HTR-8/SVneo (cell line): ENCODE data around the gene PRIMA1.

Experiments used
- DNase-seq: peaks from one replicate; pipeline ENCODE4 v3.0.0; 2011; ENCODE audit warnings: low spot score, mixed read lengths; ENCODE audit not compliant: insufficient read length
- FAIRE-seq: peaks from 2 replicates; lab custom pipeline; 2011; peaks lifted over from hg19 to GRCh38; lab: Jason Lieb, UNC

Gene PRIMA1

DNA sequence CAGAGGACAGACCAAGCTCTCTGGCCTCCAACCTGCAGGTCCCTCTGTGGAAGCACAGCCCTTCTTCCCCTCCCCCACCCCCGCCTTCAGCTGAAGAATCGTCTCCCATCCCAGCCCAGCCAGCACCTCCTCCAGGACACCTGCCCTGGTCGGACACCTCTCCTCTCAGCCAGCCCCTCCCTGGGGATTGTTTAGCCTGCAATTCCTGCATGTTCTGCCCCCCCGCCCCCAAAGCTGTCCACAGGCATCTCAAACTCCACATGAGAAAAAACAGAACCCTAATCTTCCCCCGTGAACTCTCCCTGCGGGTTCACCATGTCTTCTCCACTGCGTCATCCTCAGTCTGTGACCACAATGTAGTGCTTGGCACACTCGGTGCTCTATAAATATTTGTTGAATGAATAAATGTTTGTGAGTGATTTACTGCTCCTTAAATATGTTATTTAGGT is 24.1 kb downstream of the PRIMA1 start:
- DNase-seq (peak; percentile 70), FAIRE-seq (peak; percentile 67)

DNA sequence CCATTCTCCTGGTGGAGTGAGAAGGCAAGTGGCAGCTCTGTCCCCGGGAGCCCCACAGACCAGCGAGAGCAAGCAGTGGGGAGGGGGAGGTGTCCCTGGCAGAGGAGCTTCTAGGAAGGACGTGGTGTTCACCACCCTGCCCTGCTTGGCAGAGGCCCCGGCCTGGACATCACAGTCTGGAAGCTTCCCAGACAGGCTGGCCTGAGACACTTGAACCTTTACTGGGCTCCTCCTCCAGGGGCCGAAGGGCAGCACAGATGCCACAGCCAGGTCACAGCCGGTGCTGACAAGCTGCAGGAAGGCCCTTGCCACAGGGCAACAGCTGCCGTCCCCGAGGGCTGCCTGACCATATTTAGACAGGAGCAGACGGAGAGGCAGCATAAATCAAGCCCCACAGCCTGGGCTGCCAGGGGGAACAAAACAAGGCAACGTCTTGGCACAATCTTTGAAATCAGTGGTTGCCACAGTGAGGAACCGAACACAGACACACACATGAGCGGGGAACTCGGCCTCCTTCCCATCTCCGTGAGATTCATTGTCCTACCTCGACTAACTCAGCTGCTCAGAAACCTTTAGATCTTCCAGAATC is 28.5 kb downstream of the PRIMA1 start:
- DNase-seq = peak; percentile 18
- no peak for FAIRE-seq

DNA sequence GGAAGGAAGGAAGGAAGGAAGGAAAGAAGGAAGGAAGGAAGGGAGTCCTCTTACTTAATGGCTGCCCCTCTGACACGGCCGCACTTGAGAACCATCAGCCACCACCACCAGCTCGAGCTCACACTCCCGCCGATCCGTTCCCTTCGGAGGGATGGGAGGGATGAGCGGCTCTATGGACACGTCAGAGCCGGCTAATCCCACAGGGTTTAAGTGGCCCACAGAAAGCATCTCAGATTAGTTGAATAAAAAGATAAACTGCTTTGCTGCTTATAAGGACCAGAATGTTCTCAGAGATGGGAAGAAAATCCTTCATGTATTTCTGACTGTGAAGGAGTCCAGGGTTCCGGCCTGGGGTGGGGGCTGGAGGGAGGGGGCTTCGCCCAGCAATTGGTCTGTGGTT is 31.1 kb downstream of the PRIMA1 start:
- FAIRE-seq (no peak), DNase-seq (no peak)

DNA sequence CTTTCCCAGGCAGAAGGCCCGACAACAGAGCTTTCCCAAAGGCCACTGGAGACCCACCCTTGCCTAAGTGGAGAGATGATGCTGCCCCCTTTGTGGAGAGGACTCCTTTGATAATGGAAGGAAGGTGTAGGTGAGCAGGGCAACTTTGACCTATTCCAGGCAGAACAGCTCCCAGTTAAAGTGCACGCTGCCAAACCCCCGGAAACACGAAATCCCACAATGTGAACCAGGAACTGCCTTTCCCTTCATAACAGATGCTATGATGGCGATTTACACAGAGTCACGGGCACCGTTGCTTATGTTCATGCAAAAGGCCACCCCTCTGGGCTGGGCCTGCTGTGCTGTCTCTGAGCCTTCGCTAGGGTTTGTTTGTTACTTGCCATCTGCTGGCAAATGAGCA is 34.6 kb downstream of the PRIMA1 start:
- no peak for FAIRE-seq

DNA sequence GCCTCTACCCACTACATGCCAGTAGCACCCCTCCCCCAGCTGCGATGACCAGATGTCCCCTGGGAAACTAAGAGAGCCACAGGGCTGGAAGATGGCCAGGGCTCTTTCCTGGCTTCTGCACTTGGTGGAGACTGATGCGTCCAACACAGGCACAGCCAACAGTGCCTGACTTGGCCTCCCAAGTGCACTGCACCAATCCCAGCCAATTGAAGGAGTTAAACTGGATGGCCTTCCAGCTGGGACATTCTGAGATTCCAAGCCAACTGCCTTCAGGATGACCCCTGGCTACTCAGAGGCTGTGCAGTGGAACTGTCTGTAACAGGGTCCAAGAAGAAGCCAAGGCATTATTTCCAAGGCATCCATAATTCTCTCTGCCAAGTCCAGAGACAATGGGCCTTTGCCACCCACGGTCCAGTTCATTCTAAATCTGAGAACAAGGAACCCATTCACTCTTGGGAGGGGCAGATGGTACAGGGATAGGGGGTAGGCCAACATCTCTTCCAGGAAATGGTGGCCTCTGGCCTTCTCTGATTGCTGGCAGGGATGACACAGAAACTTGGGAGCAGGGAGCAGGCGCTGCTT is 35.2 kb downstream of the PRIMA1 start:
- FAIRE-seq (no peak), DNase-seq (no peak)

More for the DNA sequence above, 34.6 kb downstream of the PRIMA1 start:
- DNase-seq = no peak

DNA sequence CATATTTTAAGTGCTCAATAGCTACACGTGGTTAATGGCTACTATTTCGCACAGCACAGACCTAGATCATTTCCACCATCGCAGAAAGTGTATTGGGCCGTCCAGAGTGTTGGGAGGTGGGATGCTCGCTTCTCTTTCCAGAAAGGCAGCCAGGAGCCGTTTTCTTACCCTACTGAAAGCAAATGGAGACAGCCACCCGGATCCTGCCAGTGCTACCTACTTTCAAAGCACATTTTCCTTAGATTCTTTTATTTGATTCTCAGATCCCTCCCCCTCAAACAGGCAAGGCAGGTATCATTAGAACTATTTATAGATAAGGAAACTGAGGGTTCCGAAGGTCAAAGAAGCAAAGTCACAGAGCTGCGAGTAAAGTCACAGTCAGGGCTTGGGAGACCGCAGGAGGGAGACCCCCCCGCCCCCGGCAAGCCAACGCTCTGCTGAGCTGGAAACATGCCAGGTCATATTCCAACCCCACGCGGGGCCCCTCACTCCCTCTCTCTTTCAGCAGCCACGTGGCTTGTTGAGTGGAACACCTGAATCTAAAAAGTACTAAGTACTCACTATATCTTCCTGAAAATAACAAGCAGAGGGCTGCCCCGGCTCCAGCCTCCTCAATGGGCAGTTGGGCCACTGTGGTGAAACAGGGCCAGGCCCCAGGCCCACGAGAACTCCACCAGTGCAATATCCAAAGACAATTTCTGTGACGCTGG is 36.2 kb downstream of the PRIMA1 start:
- DNase-seq (no peak), FAIRE-seq (no peak)

DNA sequence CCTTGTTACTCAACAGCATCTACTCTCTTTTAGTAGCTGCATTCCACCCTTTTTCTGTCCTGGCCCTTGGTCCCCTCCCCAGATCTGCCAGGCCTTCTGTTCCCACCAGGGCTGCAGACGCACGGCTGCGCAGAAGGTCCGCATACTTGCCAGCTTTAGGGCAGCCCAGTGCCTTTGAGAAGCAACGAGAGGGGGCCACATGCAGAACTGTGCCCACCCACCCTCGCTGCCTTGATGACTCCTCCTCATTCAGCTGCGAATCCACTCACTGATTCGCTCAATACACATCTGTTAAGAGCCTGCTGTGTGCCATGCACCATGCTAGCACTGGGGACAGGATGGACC is 39.2 kb downstream of the PRIMA1 start:
- DNase-seq (no peak), FAIRE-seq (no peak)

DNA sequence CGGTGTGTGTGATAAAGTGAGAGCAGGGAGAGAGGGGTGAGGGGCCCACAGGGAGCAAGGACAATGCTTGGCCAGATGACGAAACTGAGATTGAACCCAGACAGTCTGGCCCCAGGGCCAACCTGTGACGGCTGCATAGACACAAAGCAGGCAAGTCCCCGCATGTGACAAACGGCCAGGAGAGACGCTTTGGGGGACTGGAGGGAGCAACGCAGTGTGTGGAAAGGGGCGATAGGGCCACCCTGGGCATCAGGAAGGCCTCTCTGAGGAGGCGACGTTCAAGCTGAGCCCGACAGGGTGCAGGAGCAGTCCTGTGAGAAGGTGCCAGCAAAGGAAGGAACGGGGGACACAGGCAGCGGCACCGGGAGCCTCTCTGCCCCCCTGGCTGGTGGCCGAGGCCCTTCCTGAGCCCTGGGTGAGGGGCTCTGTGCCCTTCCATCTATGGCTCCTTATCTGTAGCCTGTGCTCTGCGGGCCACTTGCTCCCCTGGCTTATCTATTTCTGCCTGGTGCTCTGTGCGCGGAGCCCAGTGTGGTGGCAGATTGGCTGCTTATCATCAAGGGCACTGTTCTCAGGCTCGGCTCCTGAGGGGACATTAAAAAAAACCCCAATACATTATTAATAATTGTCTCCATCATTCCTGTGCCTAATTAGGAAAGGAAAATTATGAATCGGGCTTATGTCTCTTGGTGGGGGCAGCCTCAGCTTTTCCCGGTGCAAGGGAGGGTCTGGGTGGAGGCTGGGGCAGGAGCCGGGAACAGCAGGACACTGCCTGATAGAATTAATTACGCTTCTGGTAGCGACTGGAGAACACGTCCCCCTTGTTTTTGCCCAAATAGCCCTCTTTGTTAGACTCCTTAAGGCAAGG is 39.8 kb downstream of the PRIMA1 start:
- FAIRE-seq (no peak), DNase-seq (no peak)

DNA sequence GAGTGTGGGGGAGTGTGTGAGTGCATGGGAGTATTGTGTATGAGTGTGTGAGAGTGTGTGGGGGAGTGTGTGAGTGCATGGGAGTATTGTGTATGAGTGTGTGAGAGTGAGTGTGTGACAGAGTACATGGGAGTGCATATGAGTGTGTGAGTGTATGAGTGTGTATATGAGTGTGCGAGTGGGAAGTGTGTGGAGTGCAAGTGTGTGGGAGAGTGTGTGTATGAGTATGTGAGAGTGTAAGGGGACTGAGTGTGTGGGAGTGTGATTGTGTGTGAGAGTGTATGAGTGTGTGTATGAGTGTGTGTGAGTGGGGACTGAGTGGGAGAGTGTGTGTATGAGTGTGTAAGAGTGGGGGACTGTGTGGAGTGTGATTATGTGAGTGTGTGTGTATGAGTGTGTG is 40.7 kb downstream of the PRIMA1 start:
- FAIRE-seq (peak; percentile 86), DNase-seq (no peak)

DNA sequence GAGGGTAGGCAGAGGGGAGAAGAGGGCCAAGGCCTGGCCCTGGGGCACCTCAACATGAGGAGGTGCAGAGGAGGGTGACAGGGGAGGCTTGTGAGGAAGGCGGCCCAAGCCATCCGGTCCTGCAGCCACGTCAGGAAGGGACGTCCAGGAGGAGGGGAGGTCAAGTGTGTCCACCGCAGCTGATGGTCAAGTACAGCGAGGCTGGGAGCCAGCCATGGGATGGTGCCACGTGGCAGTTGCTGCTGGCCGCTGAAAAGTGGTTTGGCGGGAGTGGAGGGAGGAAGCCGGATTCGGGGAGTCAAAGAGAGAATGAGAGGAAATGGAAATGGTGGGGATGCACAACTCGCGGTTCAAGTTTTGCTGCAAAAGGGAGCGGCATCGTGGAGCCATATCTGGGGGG is 41.2 kb downstream of the PRIMA1 start:
- DNase-seq = no peak
- no peak for FAIRE-seq

DNA sequence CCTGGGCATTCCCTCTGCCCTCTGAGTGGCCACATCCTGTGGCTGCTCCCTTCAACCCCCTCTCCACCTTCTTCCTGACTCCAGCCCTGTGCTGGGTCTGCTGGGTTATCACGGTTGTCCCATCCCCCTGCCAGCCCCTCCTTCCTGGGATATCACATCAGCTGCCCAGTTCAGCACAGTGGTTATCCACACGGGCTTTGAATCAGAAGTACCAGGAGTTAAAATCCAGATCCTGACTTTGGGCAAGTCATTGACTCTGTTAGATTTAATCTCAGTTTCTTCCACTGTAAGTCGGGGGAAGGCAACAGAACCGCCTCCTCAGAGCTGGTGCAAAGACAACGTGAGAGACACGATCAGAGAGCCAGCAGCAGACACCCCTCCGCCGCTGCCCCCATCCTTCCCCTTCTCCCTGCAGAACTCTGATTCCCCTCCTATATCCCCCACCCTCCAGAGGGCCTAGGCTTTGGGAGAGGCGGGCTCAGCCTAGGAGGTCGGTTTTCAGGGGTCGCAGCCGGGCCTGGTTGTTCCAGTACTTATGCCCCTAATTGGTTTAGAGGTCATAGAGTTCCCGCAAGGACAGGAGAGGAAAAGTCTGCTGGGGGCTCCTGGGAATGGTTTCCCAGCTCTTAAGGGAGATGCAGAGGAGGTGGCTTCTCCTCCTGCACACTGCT is 42.5 kb downstream of the PRIMA1 start:
- FAIRE-seq = no peak

DNA sequence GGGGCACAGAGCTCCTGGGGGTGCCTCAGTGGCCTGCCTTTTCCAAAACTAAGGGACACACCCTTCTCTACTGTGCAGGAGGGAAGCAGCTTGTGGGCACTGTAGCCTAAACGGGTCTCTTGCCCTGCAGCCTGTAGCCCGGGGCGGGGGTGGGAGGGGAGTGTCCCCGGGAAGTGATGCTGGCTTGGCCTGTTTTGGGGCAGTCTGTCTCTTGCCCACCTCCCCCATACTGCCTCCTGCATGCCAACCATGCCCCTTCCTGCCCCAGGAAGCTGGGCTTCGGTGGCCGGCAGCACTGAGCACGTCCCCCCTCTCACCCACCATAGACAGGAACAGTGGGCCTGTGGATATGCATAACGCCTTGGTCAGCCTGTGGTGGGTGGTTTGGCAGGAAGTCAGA is 43.4 kb downstream of the PRIMA1 start:
- FAIRE-seq (no peak), DNase-seq (no peak)

More for the DNA sequence above, 42.5 kb downstream of the PRIMA1 start:
- no peak for DNase-seq

DNA sequence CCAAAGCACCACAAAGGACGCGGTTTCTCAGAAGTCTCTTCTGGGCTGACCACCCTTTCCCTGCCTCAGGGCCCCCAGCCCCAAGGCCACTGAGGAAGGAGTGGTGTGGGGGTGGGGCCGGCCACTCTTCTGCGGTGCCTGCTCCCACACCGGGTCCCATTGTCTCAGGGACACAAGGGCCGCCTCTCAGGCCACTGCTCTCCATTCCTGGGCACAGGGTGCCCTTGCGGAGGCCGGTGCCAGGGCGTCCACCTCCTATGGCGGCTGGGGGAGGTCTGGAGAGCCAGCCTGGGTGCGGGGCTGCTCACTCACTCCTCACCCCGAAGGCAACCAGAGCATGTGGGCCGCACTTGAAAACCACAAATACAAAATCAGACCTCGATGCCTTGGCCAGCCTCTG is 44.1 kb downstream of the PRIMA1 start:
- no peak for FAIRE-seq
- DNase-seq = no peak

DNA sequence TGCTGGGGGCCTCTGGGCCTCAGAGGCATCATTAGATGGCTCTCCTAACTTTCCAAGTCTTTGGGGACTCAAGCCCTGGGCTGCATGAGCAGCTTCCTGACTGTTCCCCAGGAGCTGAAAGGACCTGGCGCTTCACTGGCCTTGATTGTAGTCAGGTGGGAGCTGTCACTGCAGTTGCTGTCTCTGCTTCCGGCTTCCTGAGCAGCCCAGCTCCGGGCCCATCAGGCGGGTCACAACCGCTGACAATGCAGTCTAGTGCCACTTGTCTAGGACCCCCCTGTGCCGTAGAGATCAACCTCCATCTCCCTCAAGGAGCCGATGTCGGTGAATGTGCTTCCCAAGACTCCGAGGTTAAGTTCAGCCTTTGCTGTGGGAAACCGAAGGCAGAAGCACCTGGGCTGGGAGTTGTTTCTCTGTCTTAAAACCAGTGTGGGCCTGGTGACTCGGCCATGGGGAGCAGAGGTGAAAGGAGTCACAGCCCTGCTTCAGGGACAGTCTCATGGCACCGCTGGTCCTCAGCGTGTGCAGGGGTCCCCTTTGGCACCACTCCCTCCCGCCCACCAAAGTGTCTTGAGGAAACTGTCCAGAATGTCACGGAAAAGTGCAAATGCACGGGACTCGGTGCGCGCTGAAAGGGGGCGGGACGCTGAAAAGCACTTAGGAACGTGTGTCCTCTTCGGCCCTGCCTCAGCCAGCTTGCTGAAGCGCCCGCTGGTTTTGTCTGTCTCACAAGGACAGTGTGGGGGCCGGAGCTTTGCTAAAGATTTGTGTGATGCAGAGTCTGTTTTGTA is 44.8 kb downstream of the PRIMA1 start:
- FAIRE-seq = no peak

DNA sequence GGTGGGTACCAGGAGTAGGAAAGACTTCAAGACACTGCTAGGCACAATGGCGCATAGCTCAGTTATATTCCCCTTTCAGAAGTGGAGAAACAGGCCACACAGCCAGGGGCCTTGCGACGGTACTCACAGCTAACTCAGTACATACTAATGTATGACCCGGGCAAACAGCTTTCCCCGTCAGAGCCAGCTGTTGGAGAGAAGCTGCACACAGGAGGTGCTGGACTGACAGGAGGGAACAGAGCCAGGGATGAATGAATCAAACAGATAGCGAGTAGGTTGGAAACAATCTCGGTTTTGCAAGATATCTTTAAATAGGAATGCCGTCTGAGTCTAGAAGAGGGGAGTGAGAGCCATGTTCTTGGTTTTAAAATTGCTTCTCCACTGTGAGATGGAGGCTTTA is 45.5 kb downstream of the PRIMA1 start:
- FAIRE-seq (no peak), DNase-seq (no peak)

More for the DNA sequence above, 44.8 kb downstream of the PRIMA1 start:
- DNase-seq = no peak

DNA sequence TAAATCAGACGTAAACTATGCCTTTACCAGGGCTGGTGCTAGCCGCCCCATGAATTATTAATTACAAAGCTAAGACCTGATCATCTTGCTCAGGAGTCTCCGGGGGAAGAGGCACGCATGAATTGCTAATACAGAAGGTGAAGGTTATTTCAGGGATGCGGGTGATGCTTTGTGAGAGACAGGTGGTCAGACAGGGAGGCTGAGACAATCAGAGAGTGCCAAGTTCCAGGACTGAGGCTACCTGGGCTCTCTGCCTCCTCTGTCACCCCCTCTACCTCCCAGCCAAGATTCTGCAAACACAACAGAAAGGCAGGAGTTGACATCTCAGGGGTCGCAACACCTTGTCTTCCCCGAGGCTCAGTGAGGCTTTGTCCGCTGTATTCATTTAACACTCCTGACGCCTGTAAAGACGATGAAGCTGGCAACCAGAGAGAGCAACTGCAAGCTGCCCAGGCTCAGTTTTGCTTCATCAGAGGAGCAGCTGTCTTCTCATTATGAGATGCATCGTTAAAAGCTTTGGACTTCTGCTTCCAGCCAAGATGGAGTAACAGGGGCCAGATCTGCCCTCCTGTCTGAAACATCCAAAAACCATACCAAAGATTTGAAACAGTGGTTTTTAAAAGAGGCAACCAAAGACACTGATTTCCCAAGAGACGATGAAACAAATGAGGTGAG is 46.6 kb downstream of the PRIMA1 start:
- no peak for FAIRE-seq
- no peak for DNase-seq

DNA sequence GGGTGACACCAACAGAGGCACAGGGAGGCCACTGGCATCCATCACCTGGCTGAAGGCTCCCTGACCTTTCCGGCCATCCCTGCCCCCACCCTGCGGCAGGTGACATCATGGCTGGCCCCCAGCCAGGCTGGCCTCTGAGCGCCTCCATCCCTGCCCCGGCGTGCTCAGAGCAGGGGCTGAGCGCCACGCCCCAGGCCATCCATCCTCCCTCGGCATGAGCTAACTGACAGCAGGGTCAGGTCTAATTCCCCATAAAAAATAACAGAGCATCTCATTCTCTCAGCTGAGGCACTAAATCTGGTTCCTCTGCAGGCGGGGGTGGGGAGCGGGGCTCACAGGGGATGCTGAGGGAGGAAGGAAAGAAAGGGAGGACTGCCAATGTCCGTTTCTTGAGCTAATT is 50.7 kb downstream of the PRIMA1 start:
- FAIRE-seq = no peak
- DNase-seq = no peak

DNA sequence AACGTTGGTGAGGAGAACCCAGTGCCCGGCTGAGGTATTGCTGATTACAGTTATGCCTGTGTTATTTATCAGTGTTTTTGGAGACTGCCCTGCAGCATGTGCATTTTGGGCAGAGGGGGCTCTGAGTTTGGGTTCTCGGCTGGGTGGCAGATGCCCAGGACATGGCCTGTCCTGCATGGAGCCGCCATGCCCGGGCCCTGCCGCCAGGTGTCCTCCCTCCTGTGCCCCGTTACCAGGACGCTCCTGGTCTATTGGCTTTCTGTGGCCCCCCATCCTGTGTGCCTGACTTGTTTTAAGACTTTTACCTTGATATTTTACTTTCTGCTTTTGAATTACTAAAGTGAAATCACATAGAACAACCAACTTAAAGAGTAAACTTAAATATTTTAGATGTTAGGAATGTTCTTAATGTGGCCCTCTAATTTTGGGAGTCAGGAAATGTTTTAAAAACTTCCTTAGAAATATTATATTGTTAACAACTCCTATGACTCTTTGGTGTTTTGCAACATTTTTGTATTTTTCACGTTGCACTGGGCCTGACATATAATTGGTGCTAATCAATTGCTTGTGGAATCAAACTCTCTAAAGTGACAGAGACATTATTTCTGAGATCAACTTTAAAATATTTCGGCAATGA is 51.8 kb downstream of the PRIMA1 start:
- DNase-seq (peak; percentile 48), FAIRE-seq (no peak)

DNA sequence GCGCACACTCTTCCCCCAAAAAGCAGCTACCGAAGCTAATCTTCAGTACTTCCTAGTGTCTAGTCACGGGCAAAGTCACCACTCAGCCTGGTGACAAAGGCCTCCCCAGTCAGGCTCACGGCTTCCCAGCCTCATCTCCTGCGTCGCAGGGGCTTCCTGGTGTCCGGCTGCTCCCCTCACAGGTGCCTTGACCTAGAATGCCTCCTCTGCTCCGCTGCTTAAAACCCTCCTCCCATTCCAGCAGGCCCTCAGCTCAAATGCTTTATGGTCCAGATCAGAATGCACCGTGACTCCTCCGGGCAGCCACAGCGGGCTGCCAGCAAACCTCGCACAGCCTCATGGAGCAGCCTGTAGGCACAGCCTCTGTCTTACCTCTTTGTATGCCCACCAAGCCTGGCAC is 53.1 kb downstream of the PRIMA1 start:
- DNase-seq (no peak), FAIRE-seq (no peak)
